ENCODE data around the gene DAZAP2. TPM values are rescaled to one million over a fixed set of nuclear protein-coding genes. Genes with fewer than 3 reads are reported as not detected.

The DAZAP2 gene
- total RNA-seq, 1 donor from 2014 or later = 106 TPM

GRCh38 chr12:51192284-51192671 lies 46.3 kb upstream of the DAZAP2 start:
- H3K4me1 Mint-ChIP-seq (ENCODE audit: low read depth) = peaks cover 2% of the 10 kb centered on the region
- H3K4me3 Mint-ChIP-seq (ENCODE audit: low read depth) = no peak overlapping the region
- no peak for TF ChIP-seq CTCF (IDR thresholded peaks at IDR 0.05; ENCODE audit: unreplicated experiment)
- no peaks in the 10 kb centered on the region for H3K9me3 Mint-ChIP-seq (ENCODE audit: low read depth)
- H3K36me3 Mint-ChIP-seq (ENCODE audit: insufficient read depth) = no peaks in the 10 kb centered on the region
- H3K27me3 Mint-ChIP-seq = no peaks in the 10 kb centered on the region
- no peak for DNase-seq (ENCODE audit: low spot score, unreplicated experiment)
- H3K27ac Mint-ChIP-seq = no peak overlapping the region

- H3K4me1 Mint-ChIP-seq (ENCODE audit: low read depth) = peaks cover 6% of the 10 kb centered on the region
- H3K27me3 Mint-ChIP-seq = no peaks in the 10 kb centered on the region
- DNase-seq (ENCODE audit: low spot score, unreplicated experiment) = no peak
- H3K4me3 Mint-ChIP-seq (ENCODE audit: low read depth) = no peak overlapping the region
- no peak overlapping the region for H3K27ac Mint-ChIP-seq
- no peaks in the 10 kb centered on the region for H3K9me3 Mint-ChIP-seq (ENCODE audit: low read depth)
- H3K36me3 Mint-ChIP-seq (ENCODE audit: insufficient read depth) = no peaks in the 10 kb centered on the region
- TF ChIP-seq CTCF (IDR thresholded peaks at IDR 0.05; ENCODE audit: unreplicated experiment) = no peak
These were observed 42.8 kb upstream of the DAZAP2 start for GRCh38 chr12:51195841-51196240.

GRCh38 chr12:51196547-51196946 lies 42.1 kb upstream of the DAZAP2 start:
- H3K4me3 Mint-ChIP-seq (ENCODE audit: low read depth) = no peak overlapping the region
- no peak for DNase-seq (ENCODE audit: low spot score, unreplicated experiment)
- no peaks in the 10 kb centered on the region for H3K27me3 Mint-ChIP-seq
- no peaks in the 10 kb centered on the region for H3K9me3 Mint-ChIP-seq (ENCODE audit: low read depth)
- no peak overlapping the region for H3K27ac Mint-ChIP-seq
- H3K36me3 Mint-ChIP-seq (ENCODE audit: insufficient read depth) = no peaks in the 10 kb centered on the region
- peaks cover 6% of the 10 kb centered on the region for H3K4me1 Mint-ChIP-seq (ENCODE audit: low read depth)
- no peak for TF ChIP-seq CTCF (IDR thresholded peaks at IDR 0.05; ENCODE audit: unreplicated experiment)

- no peak for DNase-seq (ENCODE audit: low spot score, unreplicated experiment)
- peaks cover 6% of the 10 kb centered on the region for H3K4me1 Mint-ChIP-seq (ENCODE audit: low read depth)
- H3K9me3 Mint-ChIP-seq (ENCODE audit: low read depth) = no peaks in the 10 kb centered on the region
- H3K4me3 Mint-ChIP-seq (ENCODE audit: low read depth) = no peak overlapping the region
- peak overlapping the region; percentile 21 for H3K27ac Mint-ChIP-seq
- H3K36me3 Mint-ChIP-seq (ENCODE audit: insufficient read depth) = no peaks in the 10 kb centered on the region
- TF ChIP-seq CTCF (IDR thresholded peaks at IDR 0.05; ENCODE audit: unreplicated experiment) = no peak
- no peaks in the 10 kb centered on the region for H3K27me3 Mint-ChIP-seq
These were observed 40.7 kb upstream of the DAZAP2 start for GRCh38 chr12:51197736-51198567.

GRCh38 chr12:51198568-51199365 lies 39.9 kb upstream of the DAZAP2 start:
- Mint-ChIP-seq H3K9me3 (ENCODE audit: low read depth) (no peaks in the 10 kb centered on the region), H3K27me3 (no peaks in the 10 kb centered on the region), H3K4me3 (ENCODE audit: low read depth) (no peak overlapping the region), H3K27ac (peak overlapping the region; percentile 21), H3K4me1 (ENCODE audit: low read depth) (peaks cover 6% of the 10 kb centered on the region), H3K36me3 (ENCODE audit: insufficient read depth) (no peaks in the 10 kb centered on the region)
- no peak for TF ChIP-seq CTCF (IDR thresholded peaks at IDR 0.05; ENCODE audit: unreplicated experiment)
- no peak for DNase-seq (ENCODE audit: low spot score, unreplicated experiment)

All from progenitor cell of endocrine pancreas (in vitro differentiated cells).